GM23338 (cell line): ENCODE measurements around the gene ARL6IP4. TPM values are rescaled to one million over a fixed set of nuclear protein-coding genes. Genes with fewer than 3 reads are reported as not detected.
A peak's percentile ranks its signal among the peaks of the same experiment; 100 is the strongest.

ENCODE experiments used
- ATAC-seq: fragments of 200-7000 bp; cut with Tn5 transposase; 3 replicates; pipeline ENCODE4 v1.9.1; 2020
- DNase-seq: peaks from one replicate; pipeline ENCODE4 v3.0.0-alpha.2; 2015; ENCODE audit warnings: low spot score
- H2AFZ ChIP-seq: fragments of 200-600 bp; sonication (generic); 2 replicates; pipeline ENCODE4 v1.8.0; 2016; ENCODE audit warnings: antibody characterized with exemption, mild to moderate bottlenecking, moderate library complexity
- H3F3A ChIP-seq: fragments of 200-600 bp; sonication (generic); replicated peaks from 2 replicates; pipeline ENCODE4 v1.8.0; 2017; ENCODE audit warnings: antibody characterized with exemption, mixed run types, low read depth
- H3K27ac ChIP-seq: fragments of 200-600 bp; sonication (generic); 2 replicates; pipeline ENCODE4 v1.6.1; 2016; ENCODE audit warnings: low read depth
- H3K27me3 ChIP-seq: fragments of 200-600 bp; sonication (generic); 2 replicates; pipeline ENCODE4 v1.8.0; 2016; ENCODE audit warnings: mild to moderate bottlenecking, mixed run types, moderate library complexity; ENCODE audit not compliant: insufficient read depth
- H3K36me3 ChIP-seq: fragments of 200-600 bp; sonication (generic); 2 replicates; pipeline ENCODE4 v1.8.0; 2016; ENCODE audit warnings: mild to moderate bottlenecking; ENCODE audit not compliant: insufficient read depth
- H3K4me1 ChIP-seq: fragments of 200-600 bp; sonication (generic); 2 replicates; pipeline ENCODE4 v1.8.0; 2016; ENCODE audit warnings: mild to moderate bottlenecking, moderate library complexity; ENCODE audit not compliant: insufficient read depth
- H3K4me2 ChIP-seq: fragments of 200-600 bp; sonication (generic); 2 replicates; pipeline ENCODE4 v1.7.1; 2017; ENCODE audit warnings: mixed run types
- H3K4me3 ChIP-seq: fragments of 200-600 bp; sonication (generic); 2 replicates; pipeline ENCODE4 v1.6.1; 2016; ENCODE audit warnings: mixed run types
- H3K79me2 ChIP-seq: fragments of 200-600 bp; sonication (generic); replicated peaks from 2 replicates; pipeline ENCODE4 v1.8.0; 2017; ENCODE audit warnings: mild to moderate bottlenecking; ENCODE audit not compliant: insufficient read depth
- H3K9me2 ChIP-seq: fragments of 200-600 bp; sonication (generic); 2 replicates; pipeline ENCODE4 v1.8.0; 2017; ENCODE audit not compliant: insufficient read depth
- H4K20me1 ChIP-seq: fragments of 200-600 bp; sonication (generic); replicated peaks from 2 replicates; pipeline ENCODE4 v1.8.0; 2017; ENCODE audit warnings: mild to moderate bottlenecking; ENCODE audit not compliant: insufficient read depth
- H3K27ac Mint-ChIP-seq: 2 replicates; pipeline ENCODE4 v1.8.0; 2020; ENCODE audit warnings: inconsistent platforms, mild to moderate bottlenecking, moderate library complexity, mixed read lengths
- H3K27me3 Mint-ChIP-seq: 3 replicates; pipeline ENCODE4 v1.8.0; 2022; ENCODE audit warnings: low read depth, mild to moderate bottlenecking, moderate library complexity, mixed read lengths, inconsistent platforms; ENCODE audit not compliant: insufficient read depth, poor library complexity
- H3K36me3 Mint-ChIP-seq: 3 replicates; pipeline ENCODE4 v1.8.0; 2021; ENCODE audit warnings: low read depth, mild to moderate bottlenecking, inconsistent platforms, moderate library complexity, mixed read lengths
- H3K4me1 Mint-ChIP-seq: 3 replicates; pipeline ENCODE4 v1.8.0; 2020; ENCODE audit warnings: mild to moderate bottlenecking, inconsistent platforms, mixed read lengths
- H3K4me3 Mint-ChIP-seq: 3 replicates; pipeline ENCODE4 v1.8.0; 2021; ENCODE audit warnings: moderate library complexity, mild to moderate bottlenecking, inconsistent platforms, mixed read lengths
- H3K9me3 Mint-ChIP-seq: 3 replicates; pipeline ENCODE4 v1.8.0; 2020; ENCODE audit warnings: moderate library complexity, mild to moderate bottlenecking, inconsistent platforms, mixed read lengths
- CREB1 ChIP-seq: fragments of 250-450 bp; sonication (Bioruptor Pico); IDR thresholded peaks from 2 replicates; pipeline ENCODE4 v1.5.0; 2020; ENCODE audit warnings: low read depth, mild to moderate bottlenecking, moderate library complexity
- EZH2 ChIP-seq: fragments of 200-600 bp; sonication (generic); IDR thresholded peaks from one replicate; pipeline ENCODE4 v1.8.0; 2017; ENCODE audit warnings: antibody characterized with exemption, mild to moderate bottlenecking, low read depth; ENCODE audit not compliant: unreplicated experiment
- EZH2phosphoT487 ChIP-seq: fragments of 200-600 bp; sonication (generic); IDR thresholded peaks from one replicate; pipeline ENCODE4 v1.8.1; 2018; ENCODE audit warnings: antibody characterized with exemption; ENCODE audit not compliant: unreplicated experiment
- JUNB ChIP-seq: IDR thresholded peaks from one replicate; pipeline ENCODE4 v1.6.1; 2016; ENCODE audit warnings: antibody characterized with exemption; ENCODE audit not compliant: unreplicated experiment
- NANOG ChIP-seq: IDR thresholded peaks from 2 replicates; pipeline ENCODE4 v1.6.1; 2016; ENCODE audit warnings: antibody characterized with exemption, borderline replicate concordance
- POLR2AphosphoS5 ChIP-seq: IDR thresholded peaks from 2 replicates; pipeline ENCODE4 v1.6.1; 2016; ENCODE audit warnings: antibody characterized with exemption, low read depth
- REST ChIP-seq: IDR thresholded peaks from one replicate; pipeline ENCODE4 v1.6.1; 2018; ENCODE audit warnings: antibody characterized with exemption; ENCODE audit not compliant: unreplicated experiment
- STAT1 ChIP-seq: IDR thresholded peaks from one replicate; pipeline ENCODE4 v1.6.1; 2016; ENCODE audit warnings: antibody characterized with exemption; ENCODE audit not compliant: unreplicated experiment
- ZNF114 ChIP-seq: fragments of 250-450 bp; sonication (Bioruptor Pico); IDR thresholded peaks from 2 replicates; pipeline ENCODE4 v1.5.0; 2020; ENCODE audit warnings: mild to moderate bottlenecking, moderate library complexity
- ZNF331 ChIP-seq: fragments of 250-450 bp; sonication (Bioruptor Pico); IDR thresholded peaks from 2 replicates; pipeline ENCODE4 v1.5.0; 2020; ENCODE audit warnings: low read depth, mild to moderate bottlenecking, moderate library complexity
- polyA plus RNA-seq: library from polyadenylated mRNA; unstranded; fragments of >200 nt; fragmentation: Nextera tagmentation; extraction: Ambion mirVana; gene quantifications from 2 replicates; pipeline ENCODE4 v1.2.1, GENCODE V29; 2016
- total RNA-seq: library from RNA; depleted of rRNA; stranded (reverse); fragments of >200 nt; shearing (Covaris generic); gene quantifications from 2 replicates; pipeline ENCODE4 v1.2.3, GENCODE V29; 2014
- TF ChIP-seq, protein P1 (sequence below), 2 experiments: fragments of 200-600 bp in 1 of 2; sonication (generic) in 1 of 2; conservative IDR thresholded peaks; 2 replicates each; pipeline versions ENCODE4 v1.5.1 to v1.6.1; 2016 to 2017; ENCODE audit warnings: antibody characterized with exemption in 2 of 2, low read depth in 2 of 2, mild to moderate bottlenecking in 2 of 2, moderate library complexity in 1 of 2
- TF ChIP-seq, protein P2 (sequence below): IDR thresholded peaks from 2 replicates; pipeline ENCODE4 v1.6.1; 2016; ENCODE audit warnings: antibody characterized with exemption
- TF ChIP-seq, protein P3 (sequence below): fragments of 250-450 bp; sonication (Bioruptor Pico); IDR thresholded peaks from 2 replicates; pipeline ENCODE4 v1.5.0; 2020; ENCODE audit warnings: mild to moderate bottlenecking, moderate library complexity

The ARL6IP4 gene
- total and polyA plus RNA-seq, 2 experiments from 2014 or later, result 85.5 to 169 TPM

DNA sequence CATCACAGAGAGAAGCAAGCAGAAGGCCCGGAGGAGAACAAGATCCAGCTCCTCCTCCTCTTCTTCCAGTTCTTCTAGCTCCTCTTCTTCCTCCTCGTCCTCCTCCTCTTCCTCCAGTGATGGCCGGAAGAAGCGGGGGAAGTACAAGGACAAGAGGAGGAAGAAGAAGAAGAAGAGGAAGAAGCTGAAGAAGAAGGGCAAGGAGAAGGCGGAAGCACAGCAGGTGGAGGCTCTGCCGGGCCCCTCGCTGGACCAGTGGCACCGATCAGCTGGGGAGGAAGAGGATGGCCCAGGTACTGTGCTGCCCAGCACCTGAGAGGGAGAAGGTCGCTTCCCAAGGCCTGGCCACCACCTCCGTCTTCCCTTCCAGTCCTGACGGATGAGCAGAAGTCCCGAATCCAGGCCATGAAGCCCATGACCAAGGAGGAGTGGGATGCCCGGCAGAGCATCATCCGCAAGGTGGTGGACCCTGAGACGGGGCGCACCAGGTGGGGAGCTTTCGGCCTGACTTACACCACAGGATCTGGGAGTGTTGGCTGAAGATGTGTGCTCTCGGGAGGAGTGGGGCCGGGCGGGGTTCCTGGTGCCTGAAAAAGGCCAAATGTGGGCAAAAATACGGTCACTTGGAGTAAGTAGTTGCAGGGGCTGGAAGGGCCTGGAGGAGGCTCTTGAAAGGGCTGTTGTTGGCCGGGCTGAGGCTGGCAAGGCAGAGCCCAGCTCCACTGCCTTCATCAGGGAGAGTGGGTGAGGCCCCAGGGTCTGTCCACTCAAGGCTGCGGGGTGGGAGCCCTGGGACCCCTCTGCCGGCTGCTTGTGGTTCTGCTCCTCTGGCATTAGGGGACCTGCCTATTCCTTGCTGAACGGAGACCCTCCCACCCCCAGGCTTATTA is 1.4 kb downstream of the ARL6IP4 start:
- H3K9me3 Mint-ChIP-seq, result no peaks in the 10 kb centered on the region

More for the DNA sequence above, 1.4 kb downstream of the ARL6IP4 start:
- Histone ChIP-seq H3F3A (no peaks in the 10 kb centered on the region), H4K20me1 (no peaks in the 10 kb centered on the region; the same call in 1 of the 2 replicates), H3K4me1 (peaks cover 17% of the 10 kb centered on the region; the same call in 1 of the 2 replicates), H3K4me2 (peak overlapping the region; percentile 96), H3K79me2 (peaks cover 10% of the 10 kb centered on the region; the same call in 1 of the 2 replicates), H3K27me3 (no peaks in the 10 kb centered on the region), H2AFZ (no peak overlapping the region), H3K9me2 (no peaks in the 10 kb centered on the region), H3K27ac (no peak overlapping the region), H3K36me3 (no peaks in the 10 kb centered on the region; the same call in 1 of the 2 replicates), H3K4me3 (peak overlapping the region; percentile 92)
- Mint-ChIP-seq H3K27me3 (peaks cover 17% of the 10 kb centered on the region), H3K36me3 (no peaks in the 10 kb centered on the region; the same call in 2 of the 3 replicates), H3K4me1 (peaks cover 21% of the 10 kb centered on the region), H3K27ac (no peak overlapping the region), H3K4me3 (peak overlapping the region; percentile 82)
- TF ChIP-seq EZH2phosphoT487 (no peak), CREB1 (CRISPR knock-in tag) (no peak), NANOG (no peak), ZNF114 (CRISPR knock-in tag) (no peak), ZNF331 (CRISPR knock-in tag) (no peak), POLR2AphosphoS5 (no peak), EZH2 (no peak), STAT1 (no peak), JUNB (no peak), REST (no peak)
- TF ChIP-seq, protein P1, sequence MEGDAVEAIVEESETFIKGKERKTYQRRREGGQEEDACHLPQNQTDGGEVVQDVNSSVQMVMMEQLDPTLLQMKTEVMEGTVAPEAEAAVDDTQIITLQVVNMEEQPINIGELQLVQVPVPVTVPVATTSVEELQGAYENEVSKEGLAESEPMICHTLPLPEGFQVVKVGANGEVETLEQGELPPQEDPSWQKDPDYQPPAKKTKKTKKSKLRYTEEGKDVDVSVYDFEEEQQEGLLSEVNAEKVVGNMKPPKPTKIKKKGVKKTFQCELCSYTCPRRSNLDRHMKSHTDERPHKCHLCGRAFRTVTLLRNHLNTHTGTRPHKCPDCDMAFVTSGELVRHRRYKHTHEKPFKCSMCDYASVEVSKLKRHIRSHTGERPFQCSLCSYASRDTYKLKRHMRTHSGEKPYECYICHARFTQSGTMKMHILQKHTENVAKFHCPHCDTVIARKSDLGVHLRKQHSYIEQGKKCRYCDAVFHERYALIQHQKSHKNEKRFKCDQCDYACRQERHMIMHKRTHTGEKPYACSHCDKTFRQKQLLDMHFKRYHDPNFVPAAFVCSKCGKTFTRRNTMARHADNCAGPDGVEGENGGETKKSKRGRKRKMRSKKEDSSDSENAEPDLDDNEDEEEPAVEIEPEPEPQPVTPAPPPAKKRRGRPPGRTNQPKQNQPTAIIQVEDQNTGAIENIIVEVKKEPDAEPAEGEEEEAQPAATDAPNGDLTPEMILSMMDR (conservative IDR thresholded peaks at IDR 0.05; ENCODE audit: low read depth in 2 of 2), result no peak
- TF ChIP-seq, protein P2, sequence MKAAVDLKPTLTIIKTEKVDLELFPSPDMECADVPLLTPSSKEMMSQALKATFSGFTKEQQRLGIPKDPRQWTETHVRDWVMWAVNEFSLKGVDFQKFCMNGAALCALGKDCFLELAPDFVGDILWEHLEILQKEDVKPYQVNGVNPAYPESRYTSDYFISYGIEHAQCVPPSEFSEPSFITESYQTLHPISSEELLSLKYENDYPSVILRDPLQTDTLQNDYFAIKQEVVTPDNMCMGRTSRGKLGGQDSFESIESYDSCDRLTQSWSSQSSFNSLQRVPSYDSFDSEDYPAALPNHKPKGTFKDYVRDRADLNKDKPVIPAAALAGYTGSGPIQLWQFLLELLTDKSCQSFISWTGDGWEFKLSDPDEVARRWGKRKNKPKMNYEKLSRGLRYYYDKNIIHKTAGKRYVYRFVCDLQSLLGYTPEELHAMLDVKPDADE, result no peak
- TF ChIP-seq, protein P3, sequence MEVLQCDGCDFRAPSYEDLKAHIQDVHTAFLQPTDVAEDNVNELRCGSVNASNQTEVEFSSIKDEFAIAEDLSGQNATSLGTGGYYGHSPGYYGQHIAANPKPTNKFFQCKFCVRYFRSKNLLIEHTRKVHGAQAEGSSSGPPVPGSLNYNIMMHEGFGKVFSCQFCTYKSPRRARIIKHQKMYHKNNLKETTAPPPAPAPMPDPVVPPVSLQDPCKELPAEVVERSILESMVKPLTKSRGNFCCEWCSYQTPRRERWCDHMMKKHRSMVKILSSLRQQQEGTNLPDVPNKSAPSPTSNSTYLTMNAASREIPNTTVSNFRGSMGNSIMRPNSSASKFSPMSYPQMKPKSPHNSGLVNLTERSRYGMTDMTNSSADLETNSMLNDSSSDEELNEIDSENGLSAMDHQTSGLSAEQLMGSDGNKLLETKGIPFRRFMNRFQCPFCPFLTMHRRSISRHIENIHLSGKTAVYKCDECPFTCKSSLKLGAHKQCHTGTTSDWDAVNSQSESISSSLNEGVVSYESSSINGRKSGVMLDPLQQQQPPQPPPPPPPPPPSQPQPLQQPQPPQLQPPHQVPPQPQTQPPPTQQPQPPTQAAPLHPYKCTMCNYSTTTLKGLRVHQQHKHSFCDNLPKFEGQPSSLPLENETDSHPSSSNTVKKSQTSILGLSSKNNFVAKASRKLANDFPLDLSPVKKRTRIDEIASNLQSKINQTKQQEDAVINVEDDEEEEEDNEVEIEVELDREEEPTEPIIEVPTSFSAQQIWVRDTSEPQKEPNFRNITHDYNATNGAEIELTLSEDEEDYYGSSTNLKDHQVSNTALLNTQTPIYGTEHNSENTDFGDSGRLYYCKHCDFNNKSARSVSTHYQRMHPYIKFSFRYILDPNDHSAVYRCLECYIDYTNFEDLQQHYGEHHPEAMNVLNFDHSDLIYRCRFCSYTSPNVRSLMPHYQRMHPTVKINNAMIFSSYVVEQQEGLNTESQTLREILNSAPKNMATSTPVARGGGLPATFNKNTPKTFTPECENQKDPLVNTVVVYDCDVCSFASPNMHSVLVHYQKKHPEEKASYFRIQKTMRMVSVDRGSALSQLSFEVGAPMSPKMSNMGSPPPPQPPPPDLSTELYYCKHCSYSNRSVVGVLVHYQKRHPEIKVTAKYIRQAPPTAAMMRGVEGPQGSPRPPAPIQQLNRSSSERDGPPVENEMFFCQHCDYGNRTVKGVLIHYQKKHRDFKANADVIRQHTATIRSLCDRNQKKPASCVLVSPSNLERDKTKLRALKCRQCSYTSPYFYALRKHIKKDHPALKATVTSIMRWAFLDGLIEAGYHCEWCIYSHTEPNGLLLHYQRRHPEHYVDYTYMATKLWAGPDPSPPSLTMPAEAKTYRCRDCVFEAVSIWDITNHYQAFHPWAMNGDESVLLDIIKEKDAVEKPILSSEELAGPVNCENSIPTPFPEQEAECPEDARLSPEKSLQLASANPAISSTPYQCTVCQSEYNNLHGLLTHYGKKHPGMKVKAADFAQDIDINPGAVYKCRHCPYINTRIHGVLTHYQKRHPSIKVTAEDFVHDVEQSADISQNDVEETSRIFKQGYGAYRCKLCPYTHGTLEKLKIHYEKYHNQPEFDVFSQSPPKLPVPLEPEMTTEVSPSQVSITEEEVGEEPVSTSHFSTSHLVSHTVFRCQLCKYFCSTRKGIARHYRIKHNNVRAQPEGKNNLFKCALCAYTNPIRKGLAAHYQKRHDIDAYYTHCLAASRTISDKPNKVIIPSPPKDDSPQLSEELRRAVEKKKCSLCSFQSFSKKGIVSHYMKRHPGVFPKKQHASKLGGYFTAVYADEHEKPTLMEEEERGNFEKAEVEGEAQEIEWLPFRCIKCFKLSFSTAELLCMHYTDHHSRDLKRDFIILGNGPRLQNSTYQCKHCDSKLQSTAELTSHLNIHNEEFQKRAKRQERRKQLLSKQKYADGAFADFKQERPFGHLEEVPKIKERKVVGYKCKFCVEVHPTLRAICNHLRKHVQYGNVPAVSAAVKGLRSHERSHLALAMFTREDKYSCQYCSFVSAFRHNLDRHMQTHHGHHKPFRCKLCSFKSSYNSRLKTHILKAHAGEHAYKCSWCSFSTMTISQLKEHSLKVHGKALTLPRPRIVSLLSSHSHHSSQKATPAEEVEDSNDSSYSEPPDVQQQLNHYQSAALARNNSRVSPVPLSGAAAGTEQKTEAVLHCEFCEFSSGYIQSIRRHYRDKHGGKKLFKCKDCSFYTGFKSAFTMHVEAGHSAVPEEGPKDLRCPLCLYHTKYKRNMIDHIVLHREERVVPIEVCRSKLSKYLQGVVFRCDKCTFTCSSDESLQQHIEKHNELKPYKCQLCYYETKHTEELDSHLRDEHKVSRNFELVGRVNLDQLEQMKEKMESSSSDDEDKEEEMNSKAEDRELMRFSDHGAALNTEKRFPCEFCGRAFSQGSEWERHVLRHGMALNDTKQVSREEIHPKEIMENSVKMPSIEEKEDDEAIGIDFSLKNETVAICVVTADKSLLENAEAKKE (CRISPR knock-in tag), result no peak
- ATAC-seq (no peak), DNase-seq (no peak)
